Uterus (tissue), 2 donors: ENCODE data around the gene RNF115.

Experiments used
- CTCF ChIP-seq, 4 experiments: fragments of 200-600 bp in 2 of 4; fragments of 450-650 bp in 2 of 4; sonication (generic) in 2 of 4; IDR thresholded peaks; one replicate each; pipeline ENCODE4 v1.5.1; 2016 to 2019; ENCODE audit warnings: antibody characterized with exemption in 4 of 4, mild to moderate bottlenecking in 2 of 4, moderate library complexity in 1 of 4
- POLR2A ChIP-seq, 2 donors: fragments of 450-650 bp; IDR thresholded peaks; one replicate each; pipeline ENCODE4 v1.6.1; 2016; ENCODE audit warnings: antibody characterized with exemption in 2 of 2, mild to moderate bottlenecking in 1 of 2, moderate library complexity in 1 of 2

DNA sequence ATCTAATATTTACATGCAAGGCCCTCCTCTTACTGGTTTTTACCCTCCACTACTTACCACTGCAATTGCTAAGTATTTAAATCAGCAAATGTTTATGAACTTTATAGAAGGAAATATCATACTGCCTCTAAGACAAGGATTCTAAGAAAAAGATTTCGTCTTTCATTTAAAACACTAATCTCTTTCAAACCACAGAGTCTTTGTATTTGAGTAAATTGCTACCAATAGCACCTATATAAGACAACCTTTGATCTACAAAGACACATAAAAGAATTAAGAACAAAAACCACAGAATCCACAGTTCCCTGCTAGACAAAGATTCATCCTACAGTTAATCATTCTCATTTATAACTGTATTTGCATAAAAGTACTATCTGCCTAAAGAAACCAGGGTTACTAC, 37.6 kb downstream of the RNF115 start:
- TF ChIP-seq POLR2A (IDR thresholded peaks at IDR 0.05): no peak
- no peak for TF ChIP-seq CTCF (IDR thresholded peaks at IDR 0.05)
